H9 (cell line): ENCODE results near the gene TSPAN8. TPM values are rescaled to one million over a fixed set of nuclear protein-coding genes. Genes with fewer than 3 reads are reported as not detected.

Source experiments
- DNase-seq: peaks from one replicate; pipeline ENCODE4 v3.0.0-alpha.2; 2017
- H2AFZ ChIP-seq: one replicate; pipeline ENCODE4 v1.6.1; 2013; ENCODE audit warnings: mild to moderate bottlenecking, low read length, control low read depth, moderate library complexity
- H2AK5ac ChIP-seq: 2 replicates; pipeline ENCODE4 v1.6.1; 2013; ENCODE audit warnings: low read length, control low read depth, mixed read lengths; ENCODE audit not compliant: insufficient read length
- H2BK120ac ChIP-seq: one replicate; pipeline ENCODE4 v1.6.1; 2013; ENCODE audit warnings: low read depth, mild to moderate bottlenecking, low read length, control low read depth, inconsistent platforms; ENCODE audit not compliant: poor library complexity, severe bottlenecking
- H2BK12ac ChIP-seq: 2 replicates; pipeline ENCODE4 v1.6.1; 2013; ENCODE audit warnings: low read length, control low read depth, mixed read lengths, low read depth; ENCODE audit not compliant: insufficient read length
- H2BK15ac ChIP-seq: 2 replicates; pipeline ENCODE4 v1.6.1; 2013; ENCODE audit warnings: low read depth, low read length, control low read depth
- H2BK20ac ChIP-seq: one replicate; pipeline ENCODE4 v1.6.1; 2013; ENCODE audit warnings: low read depth, mild to moderate bottlenecking, low read length, control low read depth, inconsistent platforms; ENCODE audit not compliant: poor library complexity, severe bottlenecking
- H2BK5ac ChIP-seq: 2 replicates; pipeline ENCODE4 v1.6.1; 2013; ENCODE audit warnings: low read length, control low read depth, mixed read lengths; ENCODE audit not compliant: insufficient read length
- H3K14ac ChIP-seq: 2 replicates; pipeline ENCODE4 v1.6.1; 2013; ENCODE audit warnings: low read length, control low read depth; ENCODE audit not compliant: insufficient read depth
- H3K18ac ChIP-seq: 2 replicates; pipeline ENCODE4 v1.6.1; 2013; ENCODE audit warnings: low read depth, mild to moderate bottlenecking, mixed read lengths, low read length, control low read depth; ENCODE audit not compliant: insufficient read length
- H3K23ac ChIP-seq: 2 replicates; pipeline ENCODE4 v1.6.1; 2013; ENCODE audit warnings: low read length, control low read depth, mixed read lengths, low read depth; ENCODE audit not compliant: insufficient read length
- H3K23me2 ChIP-seq: 2 replicates; pipeline ENCODE4 v1.6.1; 2013; ENCODE audit warnings: low read depth, mild to moderate bottlenecking, mixed read lengths, low read length, control low read depth; ENCODE audit not compliant: insufficient read length, poor library complexity, severe bottlenecking
- H3K27ac ChIP-seq: 2 replicates; pipeline ENCODE4 v1.5.1; 2013; ENCODE audit warnings: low read length, control low read depth, mixed read lengths, low read depth; ENCODE audit not compliant: insufficient read length
- H3K27me3 ChIP-seq: 2 replicates; pipeline ENCODE4 v1.6.1; 2013; ENCODE audit warnings: low read length, control low read depth, inconsistent platforms; ENCODE audit not compliant: insufficient read depth
- H3K4ac ChIP-seq: 2 replicates; pipeline ENCODE4 v1.6.1; 2013; ENCODE audit warnings: low read depth, mild to moderate bottlenecking, control low read depth, inconsistent platforms, low read length, moderate library complexity
- H3K4me1 ChIP-seq: 2 replicates; pipeline ENCODE4 v1.6.1; 2013; ENCODE audit warnings: low read length, control low read depth, inconsistent platforms; ENCODE audit not compliant: insufficient read depth
- H3K4me2 ChIP-seq: 2 replicates; pipeline ENCODE4 v1.6.1; 2013; ENCODE audit warnings: low read length, control low read depth, mixed read lengths; ENCODE audit not compliant: insufficient read length, insufficient read depth
- H3K56ac ChIP-seq: 2 replicates; pipeline ENCODE4 v1.6.1; 2013; ENCODE audit warnings: low read depth, mild to moderate bottlenecking, mixed read lengths, low read length, control low read depth; ENCODE audit not compliant: insufficient read length
- H3K79me1 ChIP-seq: 2 replicates; pipeline ENCODE4 v1.6.1; 2013; ENCODE audit warnings: low read depth, mild to moderate bottlenecking, moderate library complexity, low read length, control low read depth, inconsistent platforms; ENCODE audit not compliant: insufficient read depth, poor library complexity, severe bottlenecking
- H3K79me2 ChIP-seq: 2 replicates; pipeline ENCODE4 v1.6.1; 2013; ENCODE audit warnings: low read length, control low read depth, inconsistent platforms; ENCODE audit not compliant: insufficient read depth
- H3K9ac ChIP-seq: 2 replicates; pipeline ENCODE4 v1.6.1; 2013; ENCODE audit warnings: low read length, control low read depth, mixed read lengths; ENCODE audit not compliant: insufficient read length; ENCODE audit errors: extremely low read depth
- H3K9me3 ChIP-seq: one replicate; pipeline ENCODE4 v1.6.1; 2013; ENCODE audit warnings: low read depth, low read length, inconsistent platforms; ENCODE audit not compliant: control insufficient read depth
- H3T11ph ChIP-seq: one replicate; pipeline ENCODE4 v1.6.1; 2013; ENCODE audit warnings: mild to moderate bottlenecking, low read length, control low read depth, inconsistent platforms
- H4K20me1 ChIP-seq: one replicate; pipeline ENCODE4 v1.6.1; 2013; ENCODE audit not compliant: control insufficient read depth, insufficient read length, insufficient read depth
- H4K5ac ChIP-seq: 2 replicates; pipeline ENCODE4 v1.6.1; 2013; ENCODE audit warnings: low read depth, mild to moderate bottlenecking, mixed read lengths, low read length, control low read depth; ENCODE audit not compliant: insufficient read length
- H4K8ac ChIP-seq: replicated peaks from 2 replicates; pipeline ENCODE4 v1.6.1; 2013; ENCODE audit warnings: low read length, control low read depth, mixed read lengths, low read depth; ENCODE audit not compliant: insufficient read length
- H4K91ac ChIP-seq: 2 replicates; pipeline ENCODE4 v1.6.1; 2013; ENCODE audit warnings: low read depth, mild to moderate bottlenecking, moderate library complexity, mixed read lengths, low read length, control low read depth; ENCODE audit not compliant: insufficient read length
- H3K27ac Mint-ChIP-seq, 3 experiments: 2 replicates in 2 of 3; 3 replicates in 1 of 3; pipeline ENCODE4 v1.8.0; 2020 to 2021; ENCODE audit warnings: mixed read lengths in 3 of 3, mild to moderate bottlenecking in 1 of 3, moderate library complexity in 1 of 3
- H3K27me3 Mint-ChIP-seq: 2 replicates; pipeline ENCODE4 v1.8.0; 2021; ENCODE audit warnings: low read depth, mild to moderate bottlenecking, moderate library complexity, mixed read lengths
- H3K36me3 Mint-ChIP-seq, 3 experiments: 2 replicates in 2 of 3; 3 replicates in 1 of 3; pipeline ENCODE4 v1.8.0; 2020 to 2021; ENCODE audit warnings: low read depth in 3 of 3, mixed read lengths in 3 of 3; ENCODE audit not compliant: insufficient read depth in 1 of 3
- H3K4me1 Mint-ChIP-seq, 2 experiments: 2 replicates each; pipeline ENCODE4 v1.8.0; 2020; ENCODE audit warnings: mixed read lengths in 2 of 2
- H3K4me3 Mint-ChIP-seq, 2 experiments: 2 replicates in 1 of 2; 3 replicates in 1 of 2; pipeline ENCODE4 v1.8.0; 2020 to 2021; ENCODE audit warnings: mild to moderate bottlenecking in 2 of 2, mixed read lengths in 2 of 2, moderate library complexity in 1 of 2
- H3K9me3 Mint-ChIP-seq, 2 experiments: 2 replicates in 1 of 2; 3 replicates in 1 of 2; pipeline ENCODE4 v1.8.0; 2020; ENCODE audit warnings: mild to moderate bottlenecking in 2 of 2, mixed read lengths in 2 of 2, moderate library complexity in 1 of 2
- total RNA-seq: library from RNA; stranded (reverse); gene quantifications from 2 replicates; pipeline ENCODE4 v1.2.1, GENCODE V29; 2021
- TF ChIP-seq, protein P1 (sequence below): fragments of 200-600 bp; sonication (generic); conservative IDR thresholded peaks from 3 replicates; pipeline ENCODE4 v1.8.0; 2021; ENCODE audit warnings: antibody characterized with exemption, mild to moderate bottlenecking

The TSPAN8 gene
- total RNA-seq, 1 experiment from 2014 or later: not detected

GRCh38 chr12:71183846-71184245 is 26.0 kb upstream of the TSPAN8 start:
- Histone ChIP-seq H3T11ph (no peak overlapping the region), H3K9ac (no peak overlapping the region), H2BK15ac (no peak overlapping the region), H3K23me2 (no peaks in the 10 kb centered on the region), H3K4ac (no peak overlapping the region), H3K4me1 (no peaks in the 10 kb centered on the region), H3K18ac (no peak overlapping the region), H3K27me3 (no peaks in the 10 kb centered on the region), H4K91ac (no peak overlapping the region), H2AFZ (no peak overlapping the region), H3K56ac (no peak overlapping the region), H3K79me2 (no peaks in the 10 kb centered on the region), H2BK12ac (no peak overlapping the region), H4K5ac (no peak overlapping the region), H3K4me2 (no peak overlapping the region), H2AK5ac (no peak overlapping the region), H4K8ac (no peak overlapping the region), H2BK20ac (no peak overlapping the region), H2BK120ac (no peak overlapping the region), H3K9me3 (no peaks in the 10 kb centered on the region), H4K20me1 (no peaks in the 10 kb centered on the region), H3K79me1 (no peaks in the 10 kb centered on the region), H3K14ac (no peak overlapping the region), H2BK5ac (no peak overlapping the region), H3K27ac (no peak overlapping the region), H3K23ac (no peak overlapping the region)
- no peaks in the 10 kb centered on the region for H3K27me3 Mint-ChIP-seq
- H3K4me1 Mint-ChIP-seq: peaks cover 16 to 21% of the 10 kb centered on the region in 2 experiments
- no peak overlapping the region for H3K27ac Mint-ChIP-seq
- no peak for DNase-seq
- no peak overlapping the region for H3K4me3 Mint-ChIP-seq
- H3K9me3 Mint-ChIP-seq: peaks cover 9% of the 10 kb centered on the region in 2 experiments
- TF ChIP-seq, protein P1, sequence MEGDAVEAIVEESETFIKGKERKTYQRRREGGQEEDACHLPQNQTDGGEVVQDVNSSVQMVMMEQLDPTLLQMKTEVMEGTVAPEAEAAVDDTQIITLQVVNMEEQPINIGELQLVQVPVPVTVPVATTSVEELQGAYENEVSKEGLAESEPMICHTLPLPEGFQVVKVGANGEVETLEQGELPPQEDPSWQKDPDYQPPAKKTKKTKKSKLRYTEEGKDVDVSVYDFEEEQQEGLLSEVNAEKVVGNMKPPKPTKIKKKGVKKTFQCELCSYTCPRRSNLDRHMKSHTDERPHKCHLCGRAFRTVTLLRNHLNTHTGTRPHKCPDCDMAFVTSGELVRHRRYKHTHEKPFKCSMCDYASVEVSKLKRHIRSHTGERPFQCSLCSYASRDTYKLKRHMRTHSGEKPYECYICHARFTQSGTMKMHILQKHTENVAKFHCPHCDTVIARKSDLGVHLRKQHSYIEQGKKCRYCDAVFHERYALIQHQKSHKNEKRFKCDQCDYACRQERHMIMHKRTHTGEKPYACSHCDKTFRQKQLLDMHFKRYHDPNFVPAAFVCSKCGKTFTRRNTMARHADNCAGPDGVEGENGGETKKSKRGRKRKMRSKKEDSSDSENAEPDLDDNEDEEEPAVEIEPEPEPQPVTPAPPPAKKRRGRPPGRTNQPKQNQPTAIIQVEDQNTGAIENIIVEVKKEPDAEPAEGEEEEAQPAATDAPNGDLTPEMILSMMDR: no peak
- peaks cover 5 to 31% (median 8%) of the 10 kb centered on the region in 3 experiments for H3K36me3 Mint-ChIP-seq
